ENCODE results near the gene FBN1. TPM values are rescaled to one million over a fixed set of nuclear protein-coding genes. Genes with fewer than 3 reads are reported as not detected.

Gene FBN1
- total and polyA plus RNA-seq, 4 donors = 33.3 to 249 (median 120) TPM

DNA sequence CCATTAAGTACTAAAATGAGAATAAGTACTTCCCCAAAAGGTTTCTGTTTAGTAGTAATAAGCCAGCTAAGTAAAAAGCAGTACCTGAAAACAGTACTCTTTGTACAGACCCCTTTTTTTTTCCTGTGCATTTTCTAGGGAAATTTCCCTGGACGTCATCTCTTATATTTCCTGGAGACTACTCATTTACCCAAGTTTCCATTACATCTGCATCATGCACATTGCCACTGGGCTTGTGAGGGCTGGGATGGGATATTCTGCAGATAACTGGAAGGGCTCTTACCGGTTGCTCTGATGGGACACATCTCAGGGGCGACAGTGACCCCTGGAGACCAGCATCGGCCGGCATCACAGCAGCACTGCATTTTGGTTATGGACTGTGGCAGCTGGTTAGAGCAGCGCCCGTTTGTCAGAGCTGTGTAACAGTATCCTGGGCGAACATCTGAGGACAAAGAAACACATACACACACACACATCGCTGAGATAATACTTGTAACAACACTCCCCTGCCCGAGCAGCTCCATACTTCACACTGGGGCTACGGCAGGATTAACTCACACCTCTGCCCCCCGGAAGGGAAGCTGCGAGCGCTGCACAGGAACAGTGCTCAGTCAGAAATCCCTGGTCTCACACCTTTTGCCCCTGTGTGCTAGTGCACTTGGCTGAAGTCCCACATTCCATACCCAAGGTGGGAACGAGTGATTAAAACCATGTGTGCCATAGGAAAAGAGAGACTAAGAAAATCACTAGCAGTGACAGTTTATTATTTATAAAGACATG, 124.9 kb downstream of the FBN1 start:
- Histone ChIP-seq H3K9me3 (ENCODE audit: control insufficient read depth, insufficient read depth, low read length) (no peaks in the 10 kb centered on the region), H3K27me3 (ENCODE audit: control insufficient read depth, insufficient read depth, low read length) (no peaks in the 10 kb centered on the region), H3K4me1 (ENCODE audit: control insufficient read depth, insufficient read depth, low read length) (no peaks in the 10 kb centered on the region), H3K27ac (ENCODE audit: low read depth, low read length) (no peak overlapping the region), H3K4me3 (ENCODE audit: low read depth, low read length) (no peak overlapping the region), H3K36me3 (ENCODE audit: control insufficient read depth, insufficient read depth, low read length) (no peaks in the 10 kb centered on the region)
- no peak for DNase-seq (ENCODE audit: low read depth in 4 of 6, low spot score in 6 of 6)
- 82% methylated on average over 11 of the region's 15 CpGs for WGBS (ENCODE audit: insufficient coverage)

DNA sequence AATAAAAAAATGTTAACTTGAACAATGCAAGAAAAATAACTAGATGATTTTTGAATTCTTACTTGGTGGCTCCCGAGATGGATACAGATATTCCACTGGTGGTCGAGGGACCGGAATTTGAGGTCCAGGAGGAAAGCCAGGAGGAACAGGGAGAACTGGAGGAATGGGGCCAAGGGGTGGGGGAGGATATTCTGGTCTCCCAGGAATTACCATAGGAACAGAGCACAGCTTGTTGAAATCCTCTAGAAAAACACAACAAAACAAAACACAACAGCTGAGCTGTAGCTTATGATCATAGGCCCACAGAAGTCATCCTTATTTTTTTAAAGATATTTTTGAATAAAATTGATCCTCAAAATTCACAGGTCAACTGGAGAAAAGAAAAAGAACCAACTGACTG, 129.4 kb downstream of the FBN1 start:
- Histone ChIP-seq H3K27ac (ENCODE audit: low read depth, low read length) (no peak overlapping the region), H3K4me1 (ENCODE audit: control insufficient read depth, insufficient read depth, low read length) (no peaks in the 10 kb centered on the region), H3K27me3 (ENCODE audit: control insufficient read depth, insufficient read depth, low read length) (no peaks in the 10 kb centered on the region), H3K36me3 (ENCODE audit: control insufficient read depth, insufficient read depth, low read length) (no peaks in the 10 kb centered on the region), H3K9me3 (ENCODE audit: control insufficient read depth, insufficient read depth, low read length) (no peaks in the 10 kb centered on the region), H3K4me3 (ENCODE audit: low read depth, low read length) (no peak overlapping the region)
- DNase-seq (ENCODE audit: low read depth in 4 of 6, low spot score in 6 of 6) = peak in 1 of 6 donors; percentile 40
- WGBS (ENCODE audit: insufficient coverage) = no CpG with 5 or more reads among the region's 3 CpGs

DNA sequence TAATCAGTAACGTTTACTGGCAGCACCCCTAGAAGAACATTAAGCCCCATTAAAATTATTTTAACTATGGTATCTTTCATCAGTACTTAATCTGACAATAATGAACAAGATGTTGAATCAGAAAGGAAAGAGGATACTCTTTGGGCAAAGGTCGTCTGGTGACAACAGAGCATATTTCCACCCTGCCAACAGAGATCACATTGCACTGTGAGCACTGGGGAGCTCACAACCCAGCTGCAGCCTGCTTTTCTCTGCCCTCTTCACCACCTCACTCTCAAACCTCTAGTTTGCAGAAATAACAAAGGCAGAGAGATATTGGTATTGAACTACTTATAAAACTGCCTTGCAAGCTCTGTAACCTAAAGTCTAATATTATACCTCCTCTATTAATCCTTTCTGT, 130.0 kb downstream of the FBN1 start:
- WGBS (ENCODE audit: insufficient coverage) = no CpG with 5 or more reads among the region's 2 CpGs

DNA sequence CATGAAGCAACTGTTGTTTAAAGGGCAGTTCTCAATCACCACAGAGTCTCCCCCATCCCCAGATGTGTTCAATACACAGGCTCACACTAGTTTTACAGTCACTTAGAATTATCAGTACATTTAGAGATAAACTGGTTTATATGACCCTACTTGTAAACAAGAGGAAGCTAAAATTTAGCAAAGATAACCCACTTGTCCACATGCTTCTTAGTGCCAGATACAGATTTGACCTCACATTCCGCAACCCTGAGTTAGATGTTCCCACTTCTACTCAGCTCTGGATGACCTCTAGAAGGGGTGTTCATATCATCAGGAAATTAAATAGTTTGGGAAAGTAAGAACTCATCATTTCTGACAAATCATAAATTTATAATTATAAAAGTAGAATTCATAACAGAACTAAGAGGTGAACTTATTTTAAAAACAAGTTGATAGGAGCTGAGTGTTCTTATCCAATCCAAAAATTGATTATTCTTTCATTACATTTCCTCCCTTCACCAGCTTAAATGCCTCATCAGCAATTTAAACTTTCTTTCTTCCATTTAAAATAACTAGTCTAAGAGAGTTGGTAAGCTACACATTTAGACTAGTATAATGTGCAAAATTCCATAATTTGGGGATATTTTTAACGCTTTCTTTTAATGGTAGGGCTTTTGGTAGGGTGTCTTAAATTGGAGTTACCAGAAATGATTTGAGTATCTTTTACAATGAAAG, 131.2 kb downstream of the FBN1 start:
- no peak for DNase-seq (ENCODE audit: low read depth in 4 of 6, low spot score in 6 of 6)
- WGBS (ENCODE audit: insufficient coverage) = no CpG with 5 or more reads among the region's 2 CpGs

More for the DNA sequence above, 130.0 kb downstream of the FBN1 start:
- H3K9me3 ChIP-seq (ENCODE audit: control insufficient read depth, insufficient read depth, low read length) = no peaks in the 10 kb centered on the region
- H3K27ac ChIP-seq (ENCODE audit: low read depth, low read length) = no peak overlapping the region
- DNase-seq (ENCODE audit: low read depth in 4 of 6, low spot score in 6 of 6) = no peak
- H3K4me1 ChIP-seq (ENCODE audit: control insufficient read depth, insufficient read depth, low read length) = no peaks in the 10 kb centered on the region
- H3K36me3 ChIP-seq (ENCODE audit: control insufficient read depth, insufficient read depth, low read length) = no peaks in the 10 kb centered on the region
- no peaks in the 10 kb centered on the region for H3K27me3 ChIP-seq (ENCODE audit: control insufficient read depth, insufficient read depth, low read length)
- H3K4me3 ChIP-seq (ENCODE audit: low read depth, low read length) = no peak overlapping the region

DNA sequence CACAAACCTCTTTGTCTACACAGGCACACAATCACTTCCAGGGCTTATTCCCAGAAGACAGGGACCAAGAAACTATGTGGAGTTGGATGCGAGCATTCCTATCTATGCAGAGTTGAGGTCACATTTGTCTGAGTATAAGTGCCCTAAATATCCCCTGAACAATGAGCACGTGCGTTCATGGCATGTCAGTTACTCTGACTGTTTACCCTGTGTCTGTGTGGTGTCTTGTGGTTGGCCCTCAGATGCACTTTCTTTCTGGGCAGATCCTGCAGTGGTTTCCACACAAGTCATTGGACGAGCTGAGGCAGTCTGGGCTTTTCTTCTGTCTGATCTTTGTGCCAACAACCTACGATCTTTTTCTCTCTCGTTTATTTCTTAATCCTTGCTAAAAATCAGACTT, 134.5 kb downstream of the FBN1 start:
- H3K9me3 ChIP-seq (ENCODE audit: control insufficient read depth, insufficient read depth, low read length) = no peaks in the 10 kb centered on the region
- 70% methylated on average over 3 of the region's 6 CpGs for WGBS (ENCODE audit: insufficient coverage)
- H3K4me1 ChIP-seq (ENCODE audit: control insufficient read depth, insufficient read depth, low read length) = no peaks in the 10 kb centered on the region
- no peak for DNase-seq (ENCODE audit: low read depth in 4 of 6, low spot score in 6 of 6)
- no peak overlapping the region for H3K27ac ChIP-seq (ENCODE audit: low read depth, low read length)
- no peaks in the 10 kb centered on the region for H3K36me3 ChIP-seq (ENCODE audit: control insufficient read depth, insufficient read depth, low read length)
- no peaks in the 10 kb centered on the region for H3K27me3 ChIP-seq (ENCODE audit: control insufficient read depth, insufficient read depth, low read length)
- H3K4me3 ChIP-seq (ENCODE audit: low read depth, low read length) = no peak overlapping the region

More for the DNA sequence above, 131.2 kb downstream of the FBN1 start:
- no peak overlapping the region for H3K4me3 ChIP-seq (ENCODE audit: low read depth, low read length)
- no peak overlapping the region for H3K27ac ChIP-seq (ENCODE audit: low read depth, low read length)
- no peaks in the 10 kb centered on the region for H3K4me1 ChIP-seq (ENCODE audit: control insufficient read depth, insufficient read depth, low read length)
- H3K27me3 ChIP-seq (ENCODE audit: control insufficient read depth, insufficient read depth, low read length) = no peaks in the 10 kb centered on the region
- no peaks in the 10 kb centered on the region for H3K36me3 ChIP-seq (ENCODE audit: control insufficient read depth, insufficient read depth, low read length)
- H3K9me3 ChIP-seq (ENCODE audit: control insufficient read depth, insufficient read depth, low read length) = no peaks in the 10 kb centered on the region

DNA sequence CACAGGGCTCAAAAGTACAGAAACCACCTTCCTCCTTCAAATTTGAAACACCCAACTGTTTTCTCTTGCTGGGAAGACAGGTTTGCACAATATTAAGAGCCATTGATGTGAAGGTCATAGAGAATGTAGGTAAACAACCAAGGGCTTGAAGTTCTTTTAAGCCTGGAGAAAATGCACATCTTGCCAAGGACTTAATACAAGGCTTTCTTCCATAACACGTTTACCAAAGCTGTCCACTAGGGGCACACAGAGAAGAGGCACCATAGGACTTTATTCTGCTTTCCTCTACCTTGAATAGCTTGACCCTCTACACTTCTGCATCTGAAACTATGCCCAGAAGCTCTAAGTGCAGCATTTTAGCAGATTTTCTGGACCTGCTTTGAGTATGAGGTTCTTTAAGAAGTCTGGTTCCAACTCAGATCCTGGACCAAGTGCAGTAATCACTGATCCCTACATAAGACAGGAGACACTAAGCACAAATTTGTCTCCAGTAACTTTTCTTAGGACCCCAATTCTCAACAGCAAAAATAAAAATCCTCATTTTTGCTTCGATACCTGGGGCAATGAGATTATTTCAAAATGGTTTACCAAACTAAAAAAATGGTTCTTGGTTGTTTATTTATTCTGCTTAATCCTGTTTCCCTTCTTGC, 138.0 kb downstream of the FBN1 start:
- 0% methylated on average over 1 of the region's 2 CpGs for WGBS (ENCODE audit: insufficient coverage)
- Histone ChIP-seq H3K9me3 (ENCODE audit: control insufficient read depth, insufficient read depth, low read length) (no peaks in the 10 kb centered on the region), H3K4me1 (ENCODE audit: control insufficient read depth, insufficient read depth, low read length) (no peaks in the 10 kb centered on the region), H3K27ac (ENCODE audit: low read depth, low read length) (no peak overlapping the region), H3K27me3 (ENCODE audit: control insufficient read depth, insufficient read depth, low read length) (no peaks in the 10 kb centered on the region), H3K4me3 (ENCODE audit: low read depth, low read length) (no peak overlapping the region), H3K36me3 (ENCODE audit: control insufficient read depth, insufficient read depth, low read length) (peaks cover 11% of the 10 kb centered on the region)
- DNase-seq (ENCODE audit: low read depth in 4 of 6, low spot score in 6 of 6) = peak in 4 of 6 donors; percentile 6 to 44 (median 20)

DNA sequence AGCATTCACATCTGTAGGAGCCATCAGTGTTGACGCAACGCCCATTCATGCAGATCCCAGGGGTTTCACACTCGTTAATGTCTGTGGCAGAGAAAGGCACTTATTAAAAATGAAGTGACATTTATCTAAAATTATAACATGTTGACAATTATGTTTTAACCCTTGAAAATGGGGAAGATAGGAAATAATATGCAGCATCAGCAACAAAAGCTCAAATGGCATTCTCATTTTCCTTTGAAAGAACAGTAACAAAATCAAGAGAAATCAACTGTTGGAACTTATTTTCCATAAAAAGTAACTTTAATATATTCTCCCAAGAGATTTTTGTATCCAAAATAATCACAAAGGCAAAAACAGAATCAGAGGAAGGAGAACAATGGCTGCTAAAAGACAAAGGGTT, 140.4 kb downstream of the FBN1 start:
- Histone ChIP-seq H3K27me3 (ENCODE audit: control insufficient read depth, insufficient read depth, low read length) (no peaks in the 10 kb centered on the region), H3K4me1 (ENCODE audit: control insufficient read depth, insufficient read depth, low read length) (no peaks in the 10 kb centered on the region), H3K36me3 (ENCODE audit: control insufficient read depth, insufficient read depth, low read length) (peaks cover 14% of the 10 kb centered on the region), H3K4me3 (ENCODE audit: low read depth, low read length) (no peak overlapping the region), H3K9me3 (ENCODE audit: control insufficient read depth, insufficient read depth, low read length) (no peaks in the 10 kb centered on the region), H3K27ac (ENCODE audit: low read depth, low read length) (no peak overlapping the region)
- DNase-seq (ENCODE audit: low read depth in 4 of 6, low spot score in 6 of 6) = no peak
- no CpG with 5 or more reads among the region's 3 CpGs for WGBS (ENCODE audit: insufficient coverage)

DNA sequence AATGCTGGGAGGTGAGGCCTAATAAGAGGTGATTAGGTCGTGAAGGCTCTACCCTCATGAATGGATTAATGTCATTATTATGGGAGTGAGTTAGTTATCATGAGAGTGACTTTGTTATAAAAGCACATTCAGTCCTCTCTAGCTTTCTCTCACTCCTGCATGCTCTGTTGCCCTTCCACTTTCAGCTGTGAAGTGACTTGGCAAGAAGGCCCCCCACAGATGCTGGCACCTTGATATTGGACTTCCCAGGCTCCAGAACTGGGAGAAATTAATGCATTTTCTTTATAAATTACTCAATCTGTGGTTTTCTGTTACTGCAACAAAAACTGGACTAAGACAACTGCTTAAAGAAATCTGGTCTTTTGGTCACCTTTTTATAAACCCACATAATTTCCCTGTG, 144.3 kb downstream of the FBN1 start:
- no peak overlapping the region for H3K27ac ChIP-seq (ENCODE audit: low read depth, low read length)
- peaks cover 17% of the 10 kb centered on the region for H3K36me3 ChIP-seq (ENCODE audit: control insufficient read depth, insufficient read depth, low read length)
- H3K4me3 ChIP-seq (ENCODE audit: low read depth, low read length) = no peak overlapping the region
- DNase-seq (ENCODE audit: low read depth in 4 of 6, low spot score in 6 of 6) = no peak
- H3K4me1 ChIP-seq (ENCODE audit: control insufficient read depth, insufficient read depth, low read length) = no peaks in the 10 kb centered on the region
- H3K9me3 ChIP-seq (ENCODE audit: control insufficient read depth, insufficient read depth, low read length) = no peaks in the 10 kb centered on the region
- no peaks in the 10 kb centered on the region for H3K27me3 ChIP-seq (ENCODE audit: control insufficient read depth, insufficient read depth, low read length)
- no CpG with 5 or more reads among the region's 1 CpG for WGBS (ENCODE audit: insufficient coverage)

DNA sequence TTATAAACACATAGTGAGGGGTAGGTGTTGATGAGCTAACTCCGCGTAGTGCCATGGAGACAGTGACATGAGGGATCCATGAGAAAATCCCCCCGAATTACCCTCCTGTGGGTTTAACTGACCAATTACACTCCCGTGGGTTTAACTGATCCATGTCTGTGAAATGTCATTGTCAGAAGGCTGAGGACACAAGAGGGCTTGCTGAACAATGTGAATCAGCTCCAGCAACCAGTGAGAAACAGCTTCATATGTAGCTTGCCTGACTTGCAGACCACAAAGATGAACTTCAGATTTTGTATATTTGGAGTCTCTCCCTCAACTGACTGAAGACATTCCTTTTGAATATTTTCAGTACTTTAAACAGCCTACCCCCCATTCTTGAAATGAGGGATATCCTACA, 144.9 kb downstream of the FBN1 start:
- no peaks in the 10 kb centered on the region for H3K27me3 ChIP-seq (ENCODE audit: control insufficient read depth, insufficient read depth, low read length)
- no peak overlapping the region for H3K4me3 ChIP-seq (ENCODE audit: low read depth, low read length)
- no peak for DNase-seq (ENCODE audit: low read depth in 4 of 6, low spot score in 6 of 6)
- H3K9me3 ChIP-seq (ENCODE audit: control insufficient read depth, insufficient read depth, low read length) = no peaks in the 10 kb centered on the region
- no peaks in the 10 kb centered on the region for H3K4me1 ChIP-seq (ENCODE audit: control insufficient read depth, insufficient read depth, low read length)
- H3K27ac ChIP-seq (ENCODE audit: low read depth, low read length) = no peak overlapping the region
- H3K36me3 ChIP-seq (ENCODE audit: control insufficient read depth, insufficient read depth, low read length) = peaks cover 17% of the 10 kb centered on the region
- 90% methylated on average over 2 of the region's 4 CpGs for WGBS (ENCODE audit: insufficient coverage)

Measured in spinal cord (tissue), 10 donors.